Pancreas (tissue), 10 donors: ENCODE measurements around the gene CMTM7. TPM values are rescaled to one million over a fixed set of nuclear protein-coding genes. Genes with fewer than 3 reads are reported as not detected.
A peak's percentile ranks its signal among the peaks of the same experiment; 100 is the strongest.

Source experiments
- ATAC-seq, 4 donors: fragments of 200-7000 bp; cut with Tn5 transposase; one replicate each; pipeline versions ENCODE4 v1.8.0 to v1.9.1; 2020; ENCODE audit warnings: mild to moderate bottlenecking in 4 of 4, moderate library complexity in 4 of 4
- DNase-seq, 6 donors: peaks; one replicate each; pipeline ENCODE4 v3.0.0-alpha.2; 2020
- FAIRE-seq: peaks from 2 replicates; lab custom pipeline; 2012; peaks lifted over from hg19 to GRCh38; lab: Jason Lieb, UNC
- H3K27ac ChIP-seq, 4 donors: fragments of 200-600 bp; sonication (generic); 1 replicate in 3 of 4; 2 replicates in 1 of 4; pipeline versions ENCODE4 v1.5.0 to v1.8.0; 2020
- H3K27me3 ChIP-seq, 4 donors: fragments of 200-600 bp; one replicate each; pipeline ENCODE4 v1.8.0; 2021
- H3K36me3 ChIP-seq, 3 donors: fragments of 200-600 bp; sonication (generic) in 1 of 3; one replicate each; pipeline versions ENCODE4 v1.5.0 to v1.8.0; 2020 to 2021
- H3K4me1 ChIP-seq, 3 donors: fragments of 200-600 bp; one replicate each; pipeline ENCODE4 v1.8.0; 2021
- H3K4me3 ChIP-seq, 4 donors: fragments of 200-600 bp; sonication (generic) in 2 of 4; one replicate each; pipeline versions ENCODE4 v1.5.0 to v1.8.0; 2020 to 2021
- H3K9me3 ChIP-seq, 4 donors: fragments of 200-600 bp; one replicate each; pipeline ENCODE4 v1.8.0; 2021
- WGBS, 2 donors: extraction: QIAGEN DNeasy Blood & Tissue Kit; methylation state at CpG; one replicate each; pipeline ENCODE4 v1.1.7; 2013; 5-methylcytosine and 5-hydroxymethylcytosine counted together
- intact Hi-C, 3 donors: fragments of 100-400 bp; cut with DNase I; formaldehyde crosslinking; loops; one replicate each; pipeline versions ENCODE4 v1.11.1 to v1.14.2; 2022
- polyA plus RNA-seq, 2 donors: library from polyadenylated mRNA; stranded (reverse); fragments of 200-250 nt; gene quantifications; one replicate each; pipeline ENCODE4 v1.2.3, GENCODE V29; 2013
- total RNA-seq, 6 donors: library from RNA; stranded (reverse); fragmentation: NEBNext Ultra II Directional in 4 of 6; extraction: Animal tissue kit (Norgen Biotek cat#: 25700) in 4 of 6; gene quantifications; one replicate each; pipeline versions ENCODE4 v1.2.1 to v1.2.4, GENCODE V29; 2021 to 2023
- TF ChIP-seq, protein P1 (sequence below), 4 donors: fragments of 200-600 bp; sonication (generic) in 3 of 4; IDR thresholded peaks; one replicate each; pipeline versions ENCODE4 v1.5.0 to v1.8.0; 2021; ENCODE audit warnings: antibody characterized with exemption in 4 of 4
- donor health status: healthy with polysubstance abuse.
- donor health status: DM: no; HTN: no; CAD: no; lungs with moderate emphysema.
- donor health status: DM: no; HTN: no; CAD: no.
- donor health status: control.
- donor health status: control.
- donor health status: Bipolar disorder and iron deficiency.
- donor health status: DM: yes; HTN: yes; CAD: no.
- donor health status: DM: no; HTN: no; CAD: no.
- donor health status: DM: no; HTN: no; CAD: no.
- donor health status: DM: yes; HTN: yes; CAD: no.

CMTM7 gene
- total and polyA plus RNA-seq, 8 donors: 6.1 to 23.8 (median 12.0) TPM

DNA sequence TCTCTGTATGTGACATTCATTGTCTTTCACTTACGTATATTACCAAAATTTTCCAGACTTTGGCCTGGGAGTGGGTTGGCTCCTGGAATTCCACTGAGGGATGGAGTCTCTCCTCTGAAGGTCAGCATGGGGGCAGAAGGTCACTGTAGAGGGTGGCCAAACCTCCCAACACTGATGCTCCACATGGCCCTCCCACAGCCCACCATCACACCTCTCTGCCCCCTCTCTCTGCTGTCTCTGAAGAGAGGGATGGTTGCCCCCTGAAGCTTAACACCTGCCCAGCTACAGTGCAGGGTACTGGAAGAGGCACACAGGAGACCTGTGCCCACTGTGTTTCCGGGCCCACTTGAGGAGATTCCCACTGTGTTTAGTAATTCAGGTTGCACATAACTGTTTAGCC lies 58.8 kb downstream of the CMTM7 start:
- FAIRE-seq (no peak), ATAC-seq (no peak), DNase-seq (peak in 1 of 6 donors; percentile 6)
- no peak overlapping the region for H3K4me3 ChIP-seq
- no peaks in the 10 kb centered on the region for H3K9me3 ChIP-seq
- no peaks in the 10 kb centered on the region for H3K36me3 ChIP-seq
- intact Hi-C loops: no loop called here
- WGBS, 2 donors: 87 to 92% methylated on average over 2 of the region's 2 CpGs
- TF ChIP-seq, protein P1, sequence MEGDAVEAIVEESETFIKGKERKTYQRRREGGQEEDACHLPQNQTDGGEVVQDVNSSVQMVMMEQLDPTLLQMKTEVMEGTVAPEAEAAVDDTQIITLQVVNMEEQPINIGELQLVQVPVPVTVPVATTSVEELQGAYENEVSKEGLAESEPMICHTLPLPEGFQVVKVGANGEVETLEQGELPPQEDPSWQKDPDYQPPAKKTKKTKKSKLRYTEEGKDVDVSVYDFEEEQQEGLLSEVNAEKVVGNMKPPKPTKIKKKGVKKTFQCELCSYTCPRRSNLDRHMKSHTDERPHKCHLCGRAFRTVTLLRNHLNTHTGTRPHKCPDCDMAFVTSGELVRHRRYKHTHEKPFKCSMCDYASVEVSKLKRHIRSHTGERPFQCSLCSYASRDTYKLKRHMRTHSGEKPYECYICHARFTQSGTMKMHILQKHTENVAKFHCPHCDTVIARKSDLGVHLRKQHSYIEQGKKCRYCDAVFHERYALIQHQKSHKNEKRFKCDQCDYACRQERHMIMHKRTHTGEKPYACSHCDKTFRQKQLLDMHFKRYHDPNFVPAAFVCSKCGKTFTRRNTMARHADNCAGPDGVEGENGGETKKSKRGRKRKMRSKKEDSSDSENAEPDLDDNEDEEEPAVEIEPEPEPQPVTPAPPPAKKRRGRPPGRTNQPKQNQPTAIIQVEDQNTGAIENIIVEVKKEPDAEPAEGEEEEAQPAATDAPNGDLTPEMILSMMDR (IDR thresholded peaks at IDR 0.05): no peak
- H3K27me3 ChIP-seq: no peaks in the 10 kb centered on the region
- H3K27ac ChIP-seq: no peak overlapping the region
- H3K4me1 ChIP-seq: no peaks in the 10 kb centered on the region

DNA sequence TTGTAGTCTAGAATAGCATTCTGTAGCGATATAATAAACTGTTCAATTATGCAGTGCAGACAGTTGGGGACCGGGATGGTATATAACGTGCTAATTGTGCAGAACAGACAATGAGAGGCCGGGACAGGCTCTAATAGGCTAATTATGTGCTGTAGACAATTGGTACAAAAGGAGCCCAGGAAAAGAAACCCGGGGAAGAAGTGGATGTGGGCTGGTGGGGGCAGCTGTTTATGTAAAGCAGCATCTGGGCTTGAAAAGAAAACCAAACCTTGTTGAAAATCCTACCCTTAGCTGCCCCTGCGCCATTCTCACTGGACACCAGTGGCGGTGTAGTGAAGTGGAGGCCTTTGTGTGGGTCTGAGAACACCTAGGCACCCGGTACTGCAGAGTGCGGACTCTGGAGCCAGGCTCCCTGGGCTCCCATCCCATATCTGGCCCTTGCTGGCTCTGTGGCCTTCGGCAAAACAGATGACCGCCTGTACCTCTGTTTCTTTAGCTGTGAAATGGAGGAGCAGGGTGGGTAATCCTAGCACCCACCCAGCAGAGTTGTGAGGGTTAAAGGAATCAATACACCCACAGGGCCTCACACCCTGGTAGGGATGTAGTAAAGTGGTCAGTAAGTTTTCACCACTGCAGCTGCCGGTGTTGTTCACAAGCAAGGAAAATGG lies 59.5 kb downstream of the CMTM7 start:
- H3K4me1 ChIP-seq: no peaks in the 10 kb centered on the region
- H3K9me3 ChIP-seq: no peaks in the 10 kb centered on the region
- FAIRE-seq: no peak
- DNase-seq: peak in 1 of 6 donors; percentile 6
- no peaks in the 10 kb centered on the region for H3K36me3 ChIP-seq
- 95 to 96% methylated on average over 12 of the region's 12 CpGs for WGBS, 2 donors
- intact Hi-C loops: no loop called here
- no peak for ATAC-seq
- H3K27ac ChIP-seq: no peak overlapping the region
- no peaks in the 10 kb centered on the region for H3K27me3 ChIP-seq
- H3K4me3 ChIP-seq: no peak overlapping the region
- TF ChIP-seq, protein P1 (IDR thresholded peaks at IDR 0.05): no peak

DNA sequence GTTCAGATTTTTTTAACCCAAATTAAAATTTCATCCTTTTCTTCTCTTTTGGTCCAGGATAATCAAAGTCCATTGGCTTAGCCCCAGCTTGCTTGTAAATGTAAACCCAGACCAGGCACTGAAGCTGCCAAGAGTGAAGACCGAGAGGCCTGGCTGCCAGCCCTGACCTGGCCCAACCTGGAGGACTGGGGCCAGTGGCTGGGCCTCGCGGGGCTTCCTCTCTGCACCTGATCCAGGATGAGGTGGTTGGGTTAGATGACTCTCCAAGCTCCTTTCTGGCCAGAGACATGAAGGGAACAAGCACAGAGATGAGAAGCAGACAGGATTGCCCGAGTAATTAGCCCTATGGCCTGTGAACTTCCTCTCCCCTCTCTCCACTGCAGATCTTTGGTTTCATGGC lies 60.4 kb downstream of the CMTM7 start:
- DNase-seq (peak in 1 of 6 donors; percentile 6), ATAC-seq (no peak), FAIRE-seq (no peak)
- no peak overlapping the region for H3K4me3 ChIP-seq
- no peaks in the 10 kb centered on the region for H3K9me3 ChIP-seq
- no peaks in the 10 kb centered on the region for H3K27me3 ChIP-seq
- intact Hi-C loops: no loop called here
- H3K36me3 ChIP-seq: no peaks in the 10 kb centered on the region
- H3K27ac ChIP-seq: no peak overlapping the region
- TF ChIP-seq, protein P1 (IDR thresholded peaks at IDR 0.05): no peak
- no peaks in the 10 kb centered on the region for H3K4me1 ChIP-seq
- 61 to 71% methylated on average over 4 of the region's 4 CpGs for WGBS, 2 donors

DNA sequence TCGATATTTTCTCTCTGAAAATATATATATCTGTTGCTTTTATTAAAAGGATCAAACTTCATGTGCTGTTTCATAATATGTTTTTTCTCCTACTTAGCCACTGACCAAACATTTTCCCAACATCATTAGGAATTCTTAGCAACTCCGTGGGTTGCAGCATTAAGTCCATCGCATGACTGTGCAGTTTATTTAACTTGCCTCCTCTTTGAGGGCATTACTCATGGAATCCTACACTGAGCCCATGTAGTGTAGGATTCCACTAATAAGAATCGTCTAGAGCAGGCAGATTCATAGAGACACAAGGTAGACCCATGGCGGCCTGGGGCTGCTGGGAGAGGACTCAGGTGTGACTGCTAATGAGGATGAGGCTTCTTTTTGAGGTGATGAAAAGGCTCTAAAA lies 61.7 kb downstream of the CMTM7 start:
- ATAC-seq: no peak
- H3K4me3 ChIP-seq: no peak overlapping the region
- FAIRE-seq: no peak
- intact Hi-C loops: no loop called here
- TF ChIP-seq, protein P1 (IDR thresholded peaks at IDR 0.05): no peak
- H3K27me3 ChIP-seq: no peaks in the 10 kb centered on the region
- no peak overlapping the region for H3K27ac ChIP-seq
- WGBS, 2 donors: 93 to 97% methylated on average over 5 of the region's 5 CpGs
- DNase-seq: peak in 1 of 6 donors; percentile 3
- H3K4me1 ChIP-seq: no peaks in the 10 kb centered on the region
- H3K9me3 ChIP-seq: no peaks in the 10 kb centered on the region
- H3K36me3 ChIP-seq: no peaks in the 10 kb centered on the region

DNA sequence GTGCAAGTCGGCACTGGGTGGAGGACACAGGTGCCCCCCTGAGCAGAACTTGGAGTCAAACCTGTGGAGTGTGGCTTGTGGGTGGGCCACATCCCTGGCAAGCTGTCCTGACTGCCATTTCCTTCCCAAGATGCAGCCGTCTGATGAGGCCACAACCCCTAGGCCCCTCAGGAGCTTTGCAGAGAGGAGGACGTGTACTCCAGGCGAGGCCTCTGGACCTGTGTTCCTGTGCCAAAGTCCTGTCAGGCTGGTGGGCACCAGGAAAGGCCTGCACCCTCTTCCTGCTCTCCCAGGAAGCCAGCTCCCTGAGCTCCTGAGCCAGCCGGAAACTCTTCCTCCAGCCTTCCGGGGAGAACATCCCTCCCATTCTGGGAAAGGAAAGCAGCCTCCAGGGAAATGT lies 62.5 kb downstream of the CMTM7 start:
- Histone ChIP-seq H3K36me3 (no peaks in the 10 kb centered on the region), H3K27me3 (no peaks in the 10 kb centered on the region), H3K27ac (no peak overlapping the region), H3K9me3 (no peaks in the 10 kb centered on the region), H3K4me1 (no peaks in the 10 kb centered on the region), H3K4me3 (no peak overlapping the region)
- 80 to 83% methylated on average over 6 of the region's 6 CpGs for WGBS, 2 donors
- ATAC-seq: no peak
- FAIRE-seq: no peak
- DNase-seq: peak in 1 of 6 donors; percentile 4
- TF ChIP-seq, protein P1 (IDR thresholded peaks at IDR 0.05): no peak
- intact Hi-C loops: no loop called here
